Ovary (tissue), 3 donors: ENCODE measurements around the gene SEMA3B.

Source experiments
- CTCF ChIP-seq, 3 donors: fragments of 450-650 bp in 2 of 3; fragments of 200-600 bp in 1 of 3; IDR thresholded peaks; one replicate each; pipeline versions ENCODE4 v1.5.1 to v1.8.0; 2016 to 2022; ENCODE audit warnings: antibody characterized with exemption in 3 of 3, mild to moderate bottlenecking in 1 of 3
- EP300 ChIP-seq: sonication (generic); formaldehyde crosslinking; IDR thresholded peaks from one replicate; pipeline ENCODE4 v1.6.1; 2017; ENCODE audit warnings: antibody characterized with exemption
- POLR2A ChIP-seq: fragments of 450-650 bp; IDR thresholded peaks from one replicate; pipeline ENCODE4 v1.6.1; 2017; ENCODE audit warnings: antibody characterized with exemption, mild to moderate bottlenecking, moderate library complexity
- donor health status: DM: no; HTN: no; CAD: no.

- TF ChIP-seq CTCF (IDR thresholded peaks at IDR 0.05) (no peak), EP300 (no peak), POLR2A (no peak)
Measured at GRCh38 chr3:50258029-50258680, 10.8 kb upstream of the SEMA3B start.
